Panc1 (cell line): ENCODE measurements around the gene PON1. TPM values are rescaled to one million over a fixed set of nuclear protein-coding genes. Genes with fewer than 3 reads are reported as not detected.

Experiments used
- ATAC-seq: fragments of 200-7000 bp; cut with Tn5 transposase; 2 replicates; pipeline ENCODE4 v1.9.1; 2020; ENCODE audit warnings: mild to moderate bottlenecking, moderate library complexity
- BruUV-seq: library from RNA; stranded (reverse); fragments of 400-500 nt; replicated peaks from 2 replicates; lab custom pipeline; 2021; lab: Mats Ljungman, UMichigan
- CTCF ChIA-PET: fragments of 300-600 bp; sonication (Branson Sonifier 250); formaldehyde crosslinking; loops from one replicate; lab custom pipeline; 2022; ENCODE audit warnings: antibody characterized with exemption; lab: Charles Lee
- POLR2A ChIA-PET: fragments of 300-600 bp; sonication (Branson Sonifier 250); formaldehyde crosslinking; loops from one replicate; lab custom pipeline; 2022; ENCODE audit warnings: antibody characterized with exemption; lab: Charles Lee
- DNase-seq: peaks from one replicate; pipeline ENCODE4 v3.0.0-alpha.2; 2010; ENCODE audit warnings: low read depth, low spot score
- H3K27ac ChIP-seq: 2 replicates; pipeline ENCODE4 v1.5.1; 2011; ENCODE audit warnings: mild to moderate bottlenecking, low read length, inconsistent platforms
- H3K27me3 ChIP-seq: fragments of 200-500 bp; sonication (Bioruptor generic); 2 replicates; pipeline ENCODE4 v1.6.0; 2014; ENCODE audit warnings: low read length, inconsistent platforms; ENCODE audit not compliant: control insufficient read depth, insufficient read depth
- H3K36me3 ChIP-seq: fragments of 200-500 bp; sonication (Bioruptor generic); 2 replicates; pipeline ENCODE4 v1.5.1; 2014; ENCODE audit warnings: inconsistent platforms, mild to moderate bottlenecking, low read length, moderate library complexity; ENCODE audit not compliant: control insufficient read depth, insufficient read depth
- H3K4me1 ChIP-seq: 2 replicates; pipeline ENCODE4 v1.5.1; 2011; ENCODE audit warnings: inconsistent platforms, mild to moderate bottlenecking, low read length, moderate library complexity; ENCODE audit not compliant: control insufficient read depth, insufficient read depth
- H3K4me3 ChIP-seq, 2 experiments: 2 replicates each; pipeline ENCODE4 v1.5.1; 2011 to 2012; ENCODE audit warnings: low read depth in 2 of 2, low read length in 2 of 2, mild to moderate bottlenecking in 2 of 2, inconsistent platforms in 1 of 2, moderate library complexity in 1 of 2
- H3K9me3 ChIP-seq: fragments of 200-500 bp; sonication (Bioruptor generic); 2 replicates; pipeline ENCODE4 v1.5.1; 2014; ENCODE audit warnings: low read depth, mild to moderate bottlenecking, inconsistent platforms, low read length, moderate library complexity; ENCODE audit not compliant: control insufficient read depth, insufficient read depth
- POLR2AphosphoS5 ChIP-seq: IDR thresholded peaks from 2 replicates; pipeline ENCODE4 v1.6.1; 2012; ENCODE audit warnings: mild to moderate bottlenecking, low read depth, low read length, moderate library complexity
- REST ChIP-seq, 2 experiments: IDR thresholded peaks; 2 replicates each; pipeline ENCODE4 v1.6.1; 2011 to 2012; ENCODE audit warnings: low read depth in 2 of 2, control low read depth in 1 of 2, low read length in 1 of 2, mild to moderate bottlenecking in 1 of 2, moderate library complexity in 1 of 2; ENCODE audit not compliant: insufficient read depth in 1 of 2
- SIN3A ChIP-seq: IDR thresholded peaks from 2 replicates; pipeline ENCODE4 v1.6.1; 2012; ENCODE audit warnings: low read depth, mild to moderate bottlenecking, low read length, moderate library complexity, borderline replicate concordance; ENCODE audit not compliant: insufficient read depth
- TCF7L2 ChIP-seq: IDR thresholded peaks from 2 replicates; pipeline ENCODE4 v1.6.1; 2011; ENCODE audit warnings: mild to moderate bottlenecking, low read depth, low read length, inconsistent platforms
- in situ Hi-C: cut with HindIII; loops from 2 replicates; pipeline ENCODE4 v1.10.0; 2016; ENCODE audit warnings: low sequenced_read_pairs, low pct_unique_long_range_greater_than_20kb
- intact Hi-C: fragments of 100-400 bp; cut with micrococcal nuclease; formaldehyde crosslinking; loops from one replicate; pipeline ENCODE4 v1.10.0; 2022; ENCODE audit not compliant: unreplicated experiment
- total RNA-seq: library from RNA; stranded (reverse); gene quantifications from one replicate; pipeline ENCODE4 v1.2.1, GENCODE V29; 2021; ENCODE audit not compliant: unreplicated experiment
- TF ChIP-seq, protein P1 (sequence below): fragments of 450-650 bp; IDR thresholded peaks from 2 replicates; pipeline ENCODE4 v1.5.1; 2017; ENCODE audit warnings: mild to moderate bottlenecking

Gene PON1
- total RNA-seq, 1 experiment from 2014 or later, result not detected

DNA sequence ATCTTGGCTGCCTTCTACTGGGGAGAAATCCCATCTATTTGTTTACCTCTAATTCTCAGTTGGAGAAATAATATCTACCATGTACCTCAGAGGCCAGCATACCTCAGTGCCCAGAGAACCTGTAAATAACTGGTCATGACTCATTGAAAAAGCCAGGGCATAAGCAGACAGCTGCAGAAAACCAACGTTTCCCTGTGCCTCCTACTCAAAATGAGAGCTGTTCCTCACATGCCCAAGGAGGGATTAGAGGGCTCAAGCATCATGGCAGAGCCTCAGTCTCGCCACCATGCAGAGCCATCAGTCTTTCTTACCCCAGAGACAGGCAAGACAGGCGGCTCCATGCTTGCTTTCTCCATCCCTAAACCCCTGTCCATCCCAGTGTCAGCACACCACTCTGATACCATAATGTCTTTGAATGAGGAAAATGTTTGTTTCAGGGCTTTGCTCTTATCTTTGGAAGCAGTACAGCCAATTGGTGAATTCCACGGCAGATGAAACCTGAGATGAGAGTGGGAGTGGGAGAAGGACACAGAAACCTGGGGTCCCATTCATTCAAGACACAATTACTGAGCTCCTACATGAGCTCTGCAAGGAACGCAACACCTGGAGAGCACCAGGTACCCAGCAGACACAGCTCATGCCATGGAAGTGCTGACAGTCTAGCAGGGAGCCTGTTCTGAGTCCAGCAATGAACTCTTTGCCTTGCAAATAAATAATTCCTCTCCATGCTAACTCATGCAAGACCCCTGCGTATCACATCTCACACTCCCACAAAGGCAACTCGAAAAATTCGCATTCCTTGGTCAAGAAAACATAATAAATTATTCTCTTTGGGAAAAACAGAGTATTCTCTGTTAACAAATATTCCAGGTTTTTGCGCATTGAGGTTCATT lies 21.1 kb downstream of the PON1 start:
- ATAC-seq (no peak), DNase-seq (no peak)
- TF ChIP-seq SIN3A (no peak), REST (IDR thresholded peaks at IDR 0.05; ENCODE audit: insufficient read depth in 1 of 2, low read depth in 2 of 2, low read length in 1 of 2) (no peak), POLR2AphosphoS5 (no peak), TCF7L2 (no peak)
- TF ChIP-seq, protein P1, sequence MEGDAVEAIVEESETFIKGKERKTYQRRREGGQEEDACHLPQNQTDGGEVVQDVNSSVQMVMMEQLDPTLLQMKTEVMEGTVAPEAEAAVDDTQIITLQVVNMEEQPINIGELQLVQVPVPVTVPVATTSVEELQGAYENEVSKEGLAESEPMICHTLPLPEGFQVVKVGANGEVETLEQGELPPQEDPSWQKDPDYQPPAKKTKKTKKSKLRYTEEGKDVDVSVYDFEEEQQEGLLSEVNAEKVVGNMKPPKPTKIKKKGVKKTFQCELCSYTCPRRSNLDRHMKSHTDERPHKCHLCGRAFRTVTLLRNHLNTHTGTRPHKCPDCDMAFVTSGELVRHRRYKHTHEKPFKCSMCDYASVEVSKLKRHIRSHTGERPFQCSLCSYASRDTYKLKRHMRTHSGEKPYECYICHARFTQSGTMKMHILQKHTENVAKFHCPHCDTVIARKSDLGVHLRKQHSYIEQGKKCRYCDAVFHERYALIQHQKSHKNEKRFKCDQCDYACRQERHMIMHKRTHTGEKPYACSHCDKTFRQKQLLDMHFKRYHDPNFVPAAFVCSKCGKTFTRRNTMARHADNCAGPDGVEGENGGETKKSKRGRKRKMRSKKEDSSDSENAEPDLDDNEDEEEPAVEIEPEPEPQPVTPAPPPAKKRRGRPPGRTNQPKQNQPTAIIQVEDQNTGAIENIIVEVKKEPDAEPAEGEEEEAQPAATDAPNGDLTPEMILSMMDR, result no peak
- no TSS peak for BruUV-seq
- in situ Hi-C loops, result no loop called here
- H3K27ac ChIP-seq, result no peak overlapping the region
- H3K36me3 ChIP-seq, result no peaks in the 10 kb centered on the region
- no peaks in the 10 kb centered on the region for H3K27me3 ChIP-seq
- no peak overlapping the region for H3K4me3 ChIP-seq
- ChIA-PET CTCF (interaction anchor here (0.5 to 0.6 kb wide), 2 partner anchors 62 to 271 kb away, joined by 3 read pairs; no protein-coding TSS in a partner anchor), POLR2A (no interaction called here)
- no peaks in the 10 kb centered on the region for H3K4me1 ChIP-seq
- intact Hi-C loops, result no loop called here
- no peaks in the 10 kb centered on the region for H3K9me3 ChIP-seq

DNA sequence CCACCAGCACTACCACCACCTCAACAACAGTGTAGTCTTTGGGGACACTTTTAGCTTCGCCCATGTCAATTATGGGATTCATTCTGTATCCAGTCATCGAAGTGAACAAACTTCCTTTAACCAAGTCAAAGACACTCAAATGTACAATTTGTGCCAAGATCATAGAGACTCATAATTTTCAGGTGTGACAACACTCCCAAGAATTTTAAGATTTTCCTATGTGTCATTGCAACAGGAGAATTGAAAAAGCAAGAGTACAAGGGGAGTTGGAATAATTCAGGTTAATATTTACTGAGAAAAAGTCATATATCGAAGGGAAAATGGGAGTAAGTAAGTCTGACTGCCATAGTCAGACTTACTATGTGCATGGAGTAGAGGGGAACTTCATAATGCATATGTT lies 26.2 kb downstream of the PON1 start:
- no peaks in the 10 kb centered on the region for H3K36me3 ChIP-seq
- TF ChIP-seq TCF7L2 (no peak), REST (IDR thresholded peaks at IDR 0.05; ENCODE audit: insufficient read depth in 1 of 2, low read depth in 2 of 2, low read length in 1 of 2) (no peak), SIN3A (no peak), POLR2AphosphoS5 (no peak)
- TF ChIP-seq, protein P1, result no peak
- ATAC-seq (no peak), DNase-seq (no peak)
- H3K27me3 ChIP-seq, result no peaks in the 10 kb centered on the region
- BruUV-seq, result no TSS peak
- no peaks in the 10 kb centered on the region for H3K9me3 ChIP-seq
- H3K4me1 ChIP-seq, result no peaks in the 10 kb centered on the region
- in situ Hi-C loops (no loop called here), intact Hi-C loops (no loop called here)
- POLR2A ChIA-PET, result no interaction called here
- CTCF ChIA-PET, result no interaction called here
- H3K4me3 ChIP-seq, result no peak overlapping the region
- no peak overlapping the region for H3K27ac ChIP-seq
